IPS-18c (cell line): ENCODE results near the gene LRP10.
"Not testable (repeated sequence)": the region's sequence is repeated elsewhere in the genome, so short reads cannot be mapped to it uniquely, and the experiment has no call there.

Source experiments
- H3K4me3 ChIP-seq: 2 replicates; pipeline ENCODE4 v1.7.0; 2013; ENCODE audit warnings: low read depth, mild to moderate bottlenecking, low read length, moderate library complexity; ENCODE audit not compliant: insufficient read depth
- H3K9me3 ChIP-seq: one replicate; pipeline ENCODE4 v1.6.1; 2013; ENCODE audit warnings: mild to moderate bottlenecking, low read length, moderate library complexity; ENCODE audit not compliant: control insufficient read depth, insufficient read depth

LRP10 gene, protein sequence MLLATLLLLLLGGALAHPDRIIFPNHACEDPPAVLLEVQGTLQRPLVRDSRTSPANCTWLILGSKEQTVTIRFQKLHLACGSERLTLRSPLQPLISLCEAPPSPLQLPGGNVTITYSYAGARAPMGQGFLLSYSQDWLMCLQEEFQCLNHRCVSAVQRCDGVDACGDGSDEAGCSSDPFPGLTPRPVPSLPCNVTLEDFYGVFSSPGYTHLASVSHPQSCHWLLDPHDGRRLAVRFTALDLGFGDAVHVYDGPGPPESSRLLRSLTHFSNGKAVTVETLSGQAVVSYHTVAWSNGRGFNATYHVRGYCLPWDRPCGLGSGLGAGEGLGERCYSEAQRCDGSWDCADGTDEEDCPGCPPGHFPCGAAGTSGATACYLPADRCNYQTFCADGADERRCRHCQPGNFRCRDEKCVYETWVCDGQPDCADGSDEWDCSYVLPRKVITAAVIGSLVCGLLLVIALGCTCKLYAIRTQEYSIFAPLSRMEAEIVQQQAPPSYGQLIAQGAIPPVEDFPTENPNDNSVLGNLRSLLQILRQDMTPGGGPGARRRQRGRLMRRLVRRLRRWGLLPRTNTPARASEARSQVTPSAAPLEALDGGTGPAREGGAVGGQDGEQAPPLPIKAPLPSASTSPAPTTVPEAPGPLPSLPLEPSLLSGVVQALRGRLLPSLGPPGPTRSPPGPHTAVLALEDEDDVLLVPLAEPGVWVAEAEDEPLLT

DNA sequence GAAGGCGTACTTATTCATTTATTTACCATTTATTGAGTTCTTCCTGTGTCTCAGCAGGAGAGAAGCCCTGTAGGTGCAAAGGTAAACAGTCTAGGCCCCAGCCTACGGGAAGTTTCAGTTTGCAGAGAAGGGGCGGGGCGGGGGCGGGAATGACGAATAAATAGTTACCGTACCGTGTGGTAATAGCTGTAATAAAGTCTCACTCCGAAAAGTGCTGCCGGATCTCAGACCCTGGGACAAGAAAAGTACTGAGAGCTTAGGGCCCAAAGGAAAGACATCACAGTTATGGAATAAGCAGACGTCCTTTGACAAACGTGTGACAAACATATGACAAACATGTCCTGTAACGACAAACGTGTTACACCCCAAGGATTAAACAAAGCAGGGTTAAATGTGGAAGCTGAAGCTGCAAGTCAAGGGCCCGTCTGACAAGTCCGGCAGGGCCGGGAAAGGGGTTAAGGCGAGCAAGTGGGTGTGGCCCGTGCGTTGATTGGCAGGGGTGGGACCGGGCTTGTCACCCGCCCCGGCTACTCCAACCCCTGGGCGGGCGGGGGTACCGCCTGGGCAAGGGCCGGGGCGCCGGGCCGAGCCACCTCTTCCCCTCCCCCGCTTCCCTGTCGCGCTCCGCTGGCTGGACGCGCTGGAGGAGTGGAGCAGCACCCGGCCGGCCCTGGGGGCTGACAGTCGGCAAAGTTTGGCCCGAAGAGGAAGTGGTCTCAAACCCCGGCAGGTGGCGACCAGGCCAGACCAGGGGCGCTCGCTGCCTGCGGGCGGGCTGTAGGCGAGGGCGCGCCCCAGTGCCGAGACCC lies at the start of gene LRP10:
Gene LRP10 (plus strand): TSS at position 517 of the 809 bp plus-strand sequence. CDS start 564 bp downstream, outside the sequence.
- H3K9me3 ChIP-seq = peaks cover 2% of the 10 kb centered on the region
- peak within 1 kb of the TSS; percentile 82 for H3K4me3 ChIP-seq

DNA sequence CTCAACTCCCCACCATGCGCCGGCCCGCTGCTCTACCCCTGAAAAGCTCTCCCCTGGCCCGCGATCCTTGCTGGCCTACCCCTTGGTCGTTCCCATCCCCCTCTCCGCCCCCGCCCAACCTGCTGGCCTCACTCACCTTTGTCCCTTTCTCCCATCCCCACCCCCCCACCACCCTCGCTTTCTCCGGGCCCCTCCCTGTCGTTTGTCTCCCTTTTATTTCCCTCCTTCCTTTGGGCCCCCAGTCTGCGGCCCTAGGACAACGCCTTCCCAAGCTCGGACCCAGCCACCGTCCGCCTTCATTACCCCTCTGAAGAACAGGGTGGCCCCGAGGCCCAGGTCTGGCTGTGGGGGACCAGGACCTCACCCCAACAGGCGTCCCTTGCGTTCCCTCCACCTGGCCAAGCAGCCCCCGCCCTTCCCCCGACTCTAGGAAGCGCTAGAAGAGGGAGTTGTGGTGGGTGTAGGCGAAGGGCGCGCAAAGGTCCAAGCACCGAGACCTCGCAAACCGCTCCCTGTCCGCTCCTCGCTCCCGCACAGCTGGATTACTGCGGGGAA lies 49.4 kb upstream of the LRP10 start:
- peak overlapping the region; percentile 90 for H3K4me3 ChIP-seq
- H3K9me3 ChIP-seq = no peaks in the 10 kb centered on the region

DNA sequence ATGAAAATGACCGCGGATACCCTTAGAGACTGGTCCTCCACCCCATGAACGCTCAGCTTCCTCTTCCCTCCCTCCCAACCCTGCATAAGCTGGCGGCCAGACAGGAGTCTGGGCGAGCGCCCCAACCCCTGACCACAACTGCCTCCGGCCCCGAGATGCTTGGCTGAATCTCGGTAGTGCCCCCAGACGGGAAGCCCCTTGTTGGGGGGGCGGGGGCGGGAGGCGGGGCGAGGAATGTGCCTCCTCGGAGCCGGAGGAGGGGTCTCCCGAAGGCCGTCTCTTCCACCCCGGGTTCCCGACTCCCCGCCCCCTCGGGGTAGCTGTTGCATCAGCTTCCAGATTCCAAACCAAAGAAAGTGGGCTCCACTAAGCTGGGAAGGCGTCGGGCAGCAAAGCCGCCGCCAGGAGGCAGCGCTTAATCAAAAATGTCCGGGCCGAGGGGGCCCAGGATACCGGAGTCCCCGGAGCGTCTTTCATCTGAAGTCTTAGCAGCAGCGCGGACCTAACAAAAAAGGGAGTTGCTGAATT lies 48.9 kb upstream of the LRP10 start:
- Histone ChIP-seq H3K4me3 (peak overlapping the region; percentile 90), H3K9me3 (no peaks in the 10 kb centered on the region)

DNA sequence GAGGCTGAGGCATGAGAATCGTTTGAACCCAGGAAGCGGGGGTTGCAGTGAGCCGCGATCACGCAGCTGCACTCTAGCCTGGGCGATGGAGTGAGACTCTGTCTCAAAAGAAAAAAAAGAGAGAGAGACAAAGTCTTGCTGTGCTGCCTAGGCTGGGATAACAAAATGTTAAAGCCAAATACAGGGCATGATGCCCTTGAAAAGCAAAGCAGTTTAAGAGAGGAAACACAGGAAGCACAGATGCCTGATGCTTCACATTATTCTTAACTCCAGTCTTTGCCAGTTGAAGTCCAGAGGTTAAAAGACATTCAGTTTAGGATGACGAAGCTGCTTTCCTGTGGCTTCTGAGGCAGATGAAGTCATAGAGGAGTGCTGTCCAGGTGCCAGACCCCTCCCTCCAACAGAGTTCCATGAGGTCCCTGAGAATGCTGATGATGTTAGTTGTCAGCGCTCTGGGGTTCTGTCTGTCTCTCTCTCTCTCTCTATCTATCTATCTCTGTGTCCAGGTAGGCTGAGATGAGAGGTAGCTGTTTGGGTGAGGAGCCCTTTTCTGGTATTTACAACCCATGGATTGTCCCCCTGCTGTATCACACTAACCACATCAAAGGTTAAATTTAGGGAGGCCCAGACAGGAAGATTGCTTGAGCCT lies 46.7 kb upstream of the LRP10 start:
- Histone ChIP-seq H3K9me3 (no peaks in the 10 kb centered on the region), H3K4me3 (no peak overlapping the region)

DNA sequence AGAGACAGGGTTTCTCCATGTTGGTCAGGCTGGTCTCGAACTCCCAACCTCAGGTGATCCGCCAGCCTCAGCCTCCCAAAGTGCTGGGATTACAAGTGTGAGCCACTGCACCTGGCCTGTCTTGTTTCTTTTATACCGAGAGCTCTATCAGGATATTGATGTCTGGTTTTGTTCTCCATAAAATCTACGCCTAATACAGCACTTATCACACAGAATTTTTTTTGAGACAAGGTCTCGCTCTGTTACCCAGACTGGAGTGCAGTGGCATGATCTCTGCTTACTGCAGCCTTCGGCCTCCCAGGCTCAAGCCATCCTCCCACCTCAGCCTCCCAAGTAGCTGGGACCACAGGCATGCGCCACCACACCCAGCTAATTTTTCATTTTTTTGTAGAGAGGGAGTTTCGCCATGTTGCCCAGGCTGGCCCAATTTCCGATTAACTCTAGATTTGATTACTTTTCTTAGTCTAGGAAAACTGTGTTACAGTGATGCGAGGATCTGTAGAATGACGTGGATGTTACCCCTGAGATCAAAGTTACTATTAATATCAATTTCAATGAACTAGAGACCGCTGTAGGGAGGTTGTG lies 42.4 kb upstream of the LRP10 start:
- H3K9me3 ChIP-seq = not testable (repeated sequence)

DNA sequence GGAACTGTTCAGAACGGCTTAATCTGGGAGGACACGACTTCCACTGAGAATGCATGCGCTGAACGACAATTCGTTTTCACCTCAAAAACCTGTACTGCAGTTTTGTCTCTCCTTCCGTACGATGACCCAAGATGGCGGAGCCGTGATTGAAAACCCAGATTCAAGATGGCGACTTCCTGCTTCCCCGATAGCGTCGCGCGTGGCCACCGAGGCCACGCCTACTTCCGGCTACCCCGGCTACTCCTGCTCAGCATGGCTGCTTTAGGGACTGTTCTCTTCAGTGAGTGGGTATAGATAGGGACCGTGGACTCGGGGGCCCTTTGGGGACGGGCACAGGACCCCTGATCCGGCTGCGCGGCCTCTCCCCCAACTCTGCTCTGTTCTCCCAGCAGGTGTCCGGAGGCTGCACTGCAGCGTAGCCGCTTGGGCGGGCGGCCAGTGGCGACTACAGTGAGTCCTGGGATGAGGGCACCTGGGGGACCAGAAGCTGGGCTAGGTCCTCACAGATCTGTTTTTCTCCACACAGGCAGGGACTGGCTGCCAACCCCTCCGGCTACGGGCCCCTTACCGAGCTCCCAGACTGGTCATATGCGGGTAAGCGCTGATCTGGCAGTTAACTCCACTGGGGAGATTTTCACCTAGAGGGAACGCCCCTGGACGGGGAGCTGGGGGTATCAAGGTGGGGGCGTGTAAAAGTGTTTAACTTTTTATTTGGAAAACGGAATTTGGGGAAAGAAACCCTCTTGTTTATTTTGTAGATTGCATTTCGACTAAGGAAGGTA lies 41.7 kb upstream of the LRP10 start, which contains the start of gene MRPL52:
Gene MRPL52 (plus strand): TSS at position 227 of the 782 bp plus-strand sequence. CDS start 26 bp downstream, at position 253.
- H3K9me3 ChIP-seq = no peaks in the 10 kb centered on the region
- peak within 1 kb of the TSS; percentile 80 for H3K4me3 ChIP-seq

More for the DNA sequence above, 42.4 kb upstream of the LRP10 start:
- peak overlapping the region; percentile 80; the same call in 1 of the 2 replicates for H3K4me3 ChIP-seq

DNA sequence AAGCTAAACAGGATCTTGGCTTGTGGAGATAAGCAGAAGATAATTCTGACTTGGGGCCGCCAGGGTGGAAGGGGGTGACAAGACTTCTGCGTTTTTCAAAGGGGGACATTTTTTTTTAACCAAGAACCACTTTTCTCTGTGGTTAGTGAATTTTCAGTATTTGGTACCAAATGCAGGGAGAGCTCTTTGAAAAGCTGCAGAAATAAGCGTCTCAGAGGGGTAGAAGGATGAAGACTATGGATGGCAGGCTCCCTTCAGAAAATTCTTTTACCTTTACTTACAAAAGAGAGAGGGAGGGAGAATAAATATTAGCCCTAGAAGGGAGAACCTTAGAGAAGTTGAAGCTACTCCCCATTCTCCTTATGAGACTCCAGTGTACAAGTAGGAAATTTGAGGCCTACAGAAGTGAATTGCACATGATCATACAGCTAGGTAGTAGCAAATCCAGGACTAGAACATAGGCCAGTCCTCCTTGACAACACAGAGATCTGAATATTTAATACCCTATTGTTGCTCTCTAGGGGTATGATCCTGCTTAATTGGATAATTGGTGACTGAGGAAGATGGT lies 41.0 kb upstream of the LRP10 start:
- no peaks in the 10 kb centered on the region for H3K9me3 ChIP-seq

DNA sequence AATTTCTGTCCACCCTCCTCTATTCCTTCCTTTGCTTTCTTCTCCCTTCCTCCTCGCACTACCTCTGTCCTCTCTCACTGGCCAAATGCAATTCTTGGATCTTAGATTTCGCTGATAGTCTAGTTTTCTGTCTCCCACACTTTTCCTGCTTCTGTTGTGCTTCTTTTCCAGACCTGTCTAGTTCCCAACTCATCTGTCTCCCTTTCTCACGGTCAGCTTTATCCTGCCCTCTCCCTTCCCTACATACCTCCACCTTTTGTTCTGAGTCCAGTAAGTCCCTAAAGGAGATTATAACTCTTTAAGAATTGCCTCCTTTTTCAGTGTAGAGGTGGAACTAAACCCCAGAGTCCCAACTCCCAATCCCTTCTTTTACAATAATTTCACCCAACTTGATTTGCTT lies 36.0 kb upstream of the LRP10 start:
- no peaks in the 10 kb centered on the region for H3K9me3 ChIP-seq
- no peak overlapping the region for H3K4me3 ChIP-seq

More for the DNA sequence above, 41.0 kb upstream of the LRP10 start:
- H3K4me3 ChIP-seq = peak overlapping the region; percentile 80

DNA sequence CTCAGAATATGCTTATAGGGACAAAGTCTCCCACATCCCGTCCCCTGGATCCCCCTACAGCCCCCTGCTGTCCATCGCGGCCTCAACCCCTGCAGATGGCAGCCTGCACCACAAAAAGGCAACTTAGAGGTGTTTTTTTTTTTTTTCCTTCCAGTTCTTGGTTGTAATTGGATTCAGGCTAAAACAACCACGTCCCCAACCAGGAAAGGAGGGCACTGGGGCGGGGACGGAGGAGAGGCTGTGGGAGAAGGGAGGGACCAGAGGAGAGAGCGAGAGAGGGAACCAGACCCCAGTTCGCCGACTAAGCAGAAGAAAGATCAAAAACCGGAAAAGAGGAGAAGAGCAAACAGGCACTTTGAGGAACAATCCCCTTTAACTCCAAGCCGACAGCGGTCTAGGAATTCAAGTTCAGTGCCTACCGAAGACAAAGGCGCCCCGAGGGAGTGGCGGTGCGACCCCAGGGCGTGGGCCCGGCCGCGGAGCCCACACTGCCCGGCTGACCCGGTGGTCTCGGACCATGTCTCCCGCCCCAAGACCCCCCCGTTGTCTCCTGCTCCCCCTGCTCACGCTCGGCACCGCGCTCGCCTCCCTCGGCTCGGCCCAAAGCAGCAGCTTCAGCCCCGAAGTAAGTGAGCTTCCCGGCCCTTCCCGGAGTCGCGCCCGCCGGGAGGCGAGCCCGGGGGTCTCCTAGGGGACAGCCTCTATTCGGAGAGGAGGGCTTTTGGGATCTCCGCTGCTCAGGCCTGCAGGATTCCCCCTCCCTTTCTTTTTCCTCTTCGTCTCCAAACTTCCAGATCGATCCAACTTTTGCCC lies 35.0 kb upstream of the LRP10 start, which contains the start of gene MMP14:
Gene MMP14 (plus strand): TSS at position 285 of the 813 bp plus-strand sequence. CDS start 233 bp downstream, at position 518.
- peak within 1 kb of the TSS; percentile 93 for H3K4me3 ChIP-seq
- H3K9me3 ChIP-seq = no peaks in the 10 kb centered on the region

DNA sequence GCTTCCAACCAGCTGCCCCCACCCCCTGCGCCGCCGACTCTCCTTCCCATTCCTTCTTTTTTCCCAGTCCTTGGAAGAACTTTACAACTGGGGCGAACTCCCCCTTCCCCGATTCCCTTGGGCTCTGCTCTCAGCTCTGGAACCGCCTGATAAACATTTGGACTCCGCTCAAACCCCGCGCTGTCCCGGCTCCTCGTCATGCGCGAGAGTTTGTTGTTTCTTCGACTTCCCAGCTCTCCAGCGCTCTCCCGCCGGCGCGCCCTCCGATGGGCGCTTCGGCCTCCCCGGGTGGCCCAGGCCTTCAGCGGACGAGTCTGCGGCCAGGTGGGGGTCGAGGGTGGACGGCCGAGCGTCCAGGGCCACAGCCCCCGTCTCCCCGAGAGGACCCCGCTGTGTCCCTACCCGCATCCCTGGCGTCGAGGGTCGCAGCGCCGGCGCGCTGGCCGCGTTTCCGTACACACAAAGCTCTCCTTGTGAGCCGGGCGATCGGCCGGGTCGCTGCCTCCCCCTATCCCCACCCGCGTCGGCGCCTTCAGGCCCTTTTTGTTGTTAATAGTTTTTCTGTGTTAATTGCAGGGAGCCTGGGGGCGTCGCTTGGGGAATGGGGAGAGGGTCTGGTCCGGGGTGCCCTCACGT lies 34.3 kb upstream of the LRP10 start:
- Histone ChIP-seq H3K9me3 (no peaks in the 10 kb centered on the region), H3K4me3 (peak overlapping the region; percentile 93)

DNA sequence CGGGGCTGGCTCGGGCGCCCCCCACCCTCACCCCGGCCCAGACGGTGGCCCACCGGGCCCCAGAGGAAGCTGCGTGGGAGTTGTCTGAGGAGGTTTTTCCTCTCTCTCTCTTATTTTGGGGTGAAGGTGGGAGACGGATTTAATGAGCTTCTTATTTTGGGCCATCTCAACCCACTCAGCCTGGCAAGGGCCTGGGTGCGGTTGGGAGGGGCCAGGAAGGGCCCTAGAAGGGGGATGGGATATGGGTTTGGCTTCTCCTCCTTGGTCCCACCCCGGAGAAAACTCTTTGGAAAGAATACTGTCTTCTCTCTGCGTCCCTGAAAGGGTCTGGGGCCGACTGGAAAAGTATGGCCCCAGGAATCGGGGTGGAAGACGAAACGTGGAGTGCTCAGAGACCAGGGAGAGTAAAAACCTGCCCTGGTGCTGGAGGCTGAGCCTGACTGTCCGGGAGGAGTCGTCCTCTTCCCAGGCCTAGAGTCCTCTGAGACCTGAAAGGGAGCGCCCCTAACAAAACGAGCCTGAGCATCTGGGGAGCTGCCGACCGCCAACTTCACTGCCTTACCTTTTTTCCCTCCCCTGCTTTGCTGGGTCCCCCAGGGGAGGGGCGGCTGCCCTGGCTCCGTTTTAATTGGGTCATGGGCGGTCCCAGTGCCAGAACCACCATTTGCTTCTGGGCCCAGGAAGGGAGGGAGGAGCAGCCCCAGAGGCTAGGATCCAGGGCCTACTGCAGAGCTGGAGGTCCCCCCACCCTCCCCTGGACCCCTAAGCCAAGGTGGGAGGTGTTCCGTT lies 33.6 kb upstream of the LRP10 start:
- Histone ChIP-seq H3K9me3 (no peaks in the 10 kb centered on the region), H3K4me3 (peak overlapping the region; percentile 93)

DNA sequence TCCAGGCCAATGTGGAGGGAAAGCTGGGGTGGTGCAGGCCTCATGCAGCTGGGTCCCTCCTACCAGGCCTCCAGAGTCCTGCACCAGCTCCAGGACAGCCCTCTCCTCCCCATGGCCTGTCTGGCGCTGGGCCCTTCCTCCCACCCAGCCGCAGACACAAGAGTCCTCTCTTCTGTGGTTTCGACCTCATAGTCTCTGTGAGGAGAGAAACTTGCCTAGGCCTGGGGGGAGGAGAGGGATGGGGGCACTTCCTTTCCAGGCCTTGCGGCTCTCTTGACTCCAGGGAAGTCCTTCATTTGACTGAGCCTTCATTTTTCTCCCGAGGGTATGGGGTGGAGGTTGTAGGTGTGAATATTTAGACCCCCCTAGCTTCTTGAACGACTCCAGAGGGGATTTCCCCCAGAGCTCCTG lies 32.9 kb upstream of the LRP10 start:
- peak overlapping the region; percentile 93 for H3K4me3 ChIP-seq
- no peaks in the 10 kb centered on the region for H3K9me3 ChIP-seq

DNA sequence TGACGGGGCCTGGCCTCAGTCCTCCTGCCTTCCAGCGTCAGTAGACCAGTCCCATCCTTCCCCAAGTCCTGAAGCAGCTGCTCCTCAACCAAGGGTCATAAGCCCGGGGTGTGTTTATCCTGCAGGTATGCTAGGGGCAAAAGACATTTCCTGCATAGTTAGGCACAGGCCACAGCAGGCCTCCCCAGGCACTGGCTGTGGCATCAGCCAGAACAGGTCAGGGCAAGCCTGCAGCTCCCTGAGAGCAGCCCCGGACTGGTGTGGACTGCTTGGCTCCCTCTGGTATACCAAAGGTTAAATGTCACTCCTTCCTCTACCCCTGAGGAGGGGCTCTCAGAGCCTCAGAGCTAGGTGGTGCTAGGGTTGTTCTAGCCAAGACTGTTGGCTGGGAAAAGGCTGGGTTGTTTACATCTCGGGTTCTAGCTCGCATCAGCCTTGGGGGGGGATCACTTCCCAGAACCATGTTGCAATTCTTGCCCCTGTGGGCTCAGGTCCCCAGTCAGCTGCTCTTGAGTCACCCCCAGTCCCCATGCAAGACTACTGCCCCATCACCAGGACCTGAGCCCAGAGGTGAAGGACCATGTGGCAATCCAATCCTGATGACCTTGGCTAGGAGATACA lies 32.3 kb upstream of the LRP10 start:
- no peak overlapping the region for H3K4me3 ChIP-seq
- no peaks in the 10 kb centered on the region for H3K9me3 ChIP-seq
